ENCODE measurements around the gene KCND3. TPM values are rescaled to one million over a fixed set of nuclear protein-coding genes. Genes with fewer than 3 reads are reported as not detected.

KCND3 gene
- total and polyA plus RNA-seq, 12 donors: 3.5 to 24.7 (median 15.2) TPM

DNA sequence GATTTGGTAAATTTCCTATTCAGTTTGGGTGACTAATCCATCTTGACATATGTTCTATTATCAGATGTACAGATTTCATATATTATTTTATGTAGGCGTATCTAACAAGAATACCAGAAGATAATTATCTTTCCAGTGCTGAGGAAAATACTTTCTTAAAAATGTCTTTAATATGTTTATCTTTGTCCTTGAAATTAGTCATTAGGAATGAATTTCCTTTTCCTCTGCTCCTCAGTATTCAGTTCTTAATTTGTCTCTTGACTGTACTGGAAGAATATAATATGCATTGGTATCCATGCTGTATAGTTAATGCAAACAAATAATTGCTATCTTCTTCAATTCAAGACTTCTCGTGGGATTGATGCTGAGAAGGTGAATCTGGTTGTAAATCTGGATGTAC is 227.1 kb downstream of the KCND3 start:
- ATAC-seq (no peak), DNase-seq (no peak)
- Histone ChIP-seq H3K27me3 (no peaks in the 10 kb centered on the region), H3K36me3 (peaks cover 0 to 100% (median 50%) of the 10 kb centered on the region in 9 donors), H3K4me1 (peaks cover 0 to 12% (median 2%) of the 10 kb centered on the region in 9 donors), H3K9me3 (no peaks in the 10 kb centered on the region), H3K4me3 (no peak overlapping the region), H3K27ac (no peak overlapping the region)
- TF ChIP-seq, protein P1, sequence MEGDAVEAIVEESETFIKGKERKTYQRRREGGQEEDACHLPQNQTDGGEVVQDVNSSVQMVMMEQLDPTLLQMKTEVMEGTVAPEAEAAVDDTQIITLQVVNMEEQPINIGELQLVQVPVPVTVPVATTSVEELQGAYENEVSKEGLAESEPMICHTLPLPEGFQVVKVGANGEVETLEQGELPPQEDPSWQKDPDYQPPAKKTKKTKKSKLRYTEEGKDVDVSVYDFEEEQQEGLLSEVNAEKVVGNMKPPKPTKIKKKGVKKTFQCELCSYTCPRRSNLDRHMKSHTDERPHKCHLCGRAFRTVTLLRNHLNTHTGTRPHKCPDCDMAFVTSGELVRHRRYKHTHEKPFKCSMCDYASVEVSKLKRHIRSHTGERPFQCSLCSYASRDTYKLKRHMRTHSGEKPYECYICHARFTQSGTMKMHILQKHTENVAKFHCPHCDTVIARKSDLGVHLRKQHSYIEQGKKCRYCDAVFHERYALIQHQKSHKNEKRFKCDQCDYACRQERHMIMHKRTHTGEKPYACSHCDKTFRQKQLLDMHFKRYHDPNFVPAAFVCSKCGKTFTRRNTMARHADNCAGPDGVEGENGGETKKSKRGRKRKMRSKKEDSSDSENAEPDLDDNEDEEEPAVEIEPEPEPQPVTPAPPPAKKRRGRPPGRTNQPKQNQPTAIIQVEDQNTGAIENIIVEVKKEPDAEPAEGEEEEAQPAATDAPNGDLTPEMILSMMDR (IDR thresholded peaks at IDR 0.05): no peak
- intact Hi-C loops (cut with DNase I): loop anchor here in 3 of 10 donors (5.0 to 10.0 kb wide), 3 partner anchors 278 to 538 kb away; partner anchors contain the start of gene CHI3L2 (in 2 of the 3)
- WGBS, 2 donors: 94% methylated on average over 2 of the region's 2 CpGs

DNA sequence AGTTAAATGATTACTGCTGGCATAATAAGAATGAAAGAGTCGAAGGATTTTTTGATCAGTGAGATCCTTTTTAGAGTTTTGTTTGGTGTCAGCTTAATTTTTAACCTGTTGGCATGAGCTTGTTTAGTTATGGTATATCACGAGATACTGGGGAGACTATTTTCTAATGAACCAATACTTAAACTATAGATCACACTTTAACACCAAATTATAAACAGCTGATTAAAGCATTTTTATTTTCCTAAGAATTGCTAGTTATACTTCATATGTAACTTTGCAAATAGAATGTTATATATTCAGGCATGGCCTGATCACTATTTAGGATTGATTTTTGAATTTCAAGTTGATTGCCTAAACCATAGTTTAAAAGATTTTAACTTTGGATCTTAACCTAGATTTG is 227.8 kb downstream of the KCND3 start:
- peaks cover 0 to 98% (median 44%) of the 10 kb centered on the region in 9 donors for H3K36me3 ChIP-seq
- no peak overlapping the region for H3K27ac ChIP-seq
- 96 to 97% methylated on average over 2 of the region's 2 CpGs for WGBS, 2 donors
- no peak overlapping the region for H3K4me3 ChIP-seq
- no peaks in the 10 kb centered on the region for H3K9me3 ChIP-seq
- ATAC-seq (no peak), DNase-seq (no peak)
- TF ChIP-seq, protein P1 (IDR thresholded peaks at IDR 0.05): no peak
- H3K27me3 ChIP-seq: no peaks in the 10 kb centered on the region
- intact Hi-C loops (cut with DNase I): loop anchor here in 3 of 10 donors (5.0 to 10.0 kb wide), 3 partner anchors 277 to 537 kb away; partner anchors contain the start of gene CHI3L2 (in 2 of the 3)
- peaks cover 0 to 19% (median 7%) of the 10 kb centered on the region in 9 donors for H3K4me1 ChIP-seq

DNA sequence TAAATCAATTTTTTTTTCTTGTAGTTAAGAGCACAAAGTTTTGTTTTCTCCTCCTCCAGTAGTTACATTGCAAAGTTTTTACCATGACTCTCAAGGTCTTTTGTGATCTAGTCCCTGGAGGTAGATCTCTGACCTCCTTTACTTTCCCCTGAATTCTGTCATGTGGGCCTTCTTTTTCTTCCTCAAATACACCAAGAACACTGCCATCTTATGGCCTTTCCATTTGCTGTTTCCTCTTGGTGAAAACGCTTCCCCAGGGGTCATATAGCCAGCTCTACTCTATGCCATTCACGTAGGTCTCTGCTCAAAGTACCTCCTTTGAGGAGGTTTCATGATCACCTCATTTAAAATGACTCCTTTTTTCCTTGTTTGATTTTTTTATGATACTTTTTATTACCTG is 231.1 kb downstream of the KCND3 start:
- no peak overlapping the region for H3K27ac ChIP-seq
- intact Hi-C loops (cut with DNase I): loop anchor here in 5 of 10 donors (5.0 to 10.0 kb wide), 5 partner anchors 41 to 276 kb away; partner anchors contain the start of genes ADORA3 (in 1 of the 5) and TMIGD3 (in 1 of the 5)
- H3K36me3 ChIP-seq: peaks cover 0 to 64% (median 31%) of the 10 kb centered on the region in 9 donors
- WGBS, 2 donors: 67 to 75% methylated on average over 2 of the region's 2 CpGs
- H3K4me3 ChIP-seq: no peak overlapping the region
- TF ChIP-seq, protein P1 (IDR thresholded peaks at IDR 0.05): no peak
- peaks cover 0 to 34% (median 21%) of the 10 kb centered on the region in 9 donors for H3K4me1 ChIP-seq
- ATAC-seq (no peak), DNase-seq (no peak)
- H3K27me3 ChIP-seq: no peaks in the 10 kb centered on the region
- H3K9me3 ChIP-seq: no peaks in the 10 kb centered on the region

DNA sequence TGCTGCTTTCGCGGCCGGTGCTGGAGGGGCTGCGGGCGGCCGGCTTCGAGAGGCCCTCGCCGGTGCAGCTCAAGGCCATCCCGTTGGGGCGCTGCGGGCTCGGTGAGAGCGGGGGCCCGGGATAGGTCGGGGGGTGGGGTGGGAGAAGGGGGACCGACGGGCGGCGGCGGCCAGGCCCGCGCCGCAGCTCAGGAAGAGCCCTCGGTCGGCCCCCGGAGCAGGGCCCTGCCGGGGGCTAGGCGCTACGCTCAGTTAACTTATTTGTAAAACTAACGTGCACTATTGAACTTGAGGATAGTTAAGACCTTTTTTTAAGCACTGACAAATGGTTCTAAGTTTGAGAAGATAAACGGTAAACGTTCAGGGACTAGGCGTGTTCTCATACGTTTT is 233.3 kb downstream of the KCND3 start:
- TF ChIP-seq, protein P1 (IDR thresholded peaks at IDR 0.05): no peak
- no peak for DNase-seq
- H3K36me3 ChIP-seq: peaks cover 0 to 42% (median 16%) of the 10 kb centered on the region in 9 donors
- H3K27me3 ChIP-seq: no peaks in the 10 kb centered on the region
- intact Hi-C loops (cut with DNase I): loop anchor here in 5 of 10 donors (5.0 to 10.0 kb wide), 5 partner anchors 39 to 274 kb away; partner anchors contain the start of genes ADORA3 (in 1 of the 5) and TMIGD3 (in 1 of the 5)
- peak overlapping the region; percentile 58 to 90 (median 80) for H3K4me3 ChIP-seq
- ATAC-seq: peak in 4 of 8 donors; percentile 8 to 59 (median 17)
- peaks cover 0 to 47% (median 21%) of the 10 kb centered on the region in 9 donors for H3K4me1 ChIP-seq
- 0 to 1% methylated on average over 35 of the region's 35 CpGs for whole genome bisulfite sequencing, 2 donors
- no peaks in the 10 kb centered on the region for H3K9me3 ChIP-seq
- H3K27ac ChIP-seq: peak overlapping the region; percentile 73 to 96 (median 92)

Data from heart right ventricle (tissue), 16 donors.